Measurements from ENCODE around the gene C2CD4A.
A peak's percentile ranks its signal among the peaks of the same experiment; 100 is the strongest.

C2CD4A gene

GRCh38 chr15:62079594-62079993 is 12.8 kb downstream of the C2CD4A start:
- H3K27me3 ChIP-seq (replicated peaks; ENCODE audit: insufficient read depth, low read length) = no peaks in the 10 kb centered on the region
- no peak for DNase-seq
- H3K27ac ChIP-seq (ENCODE audit: low read length) = no peak overlapping the region
- no peak overlapping the region for H3K4me3 ChIP-seq (ENCODE audit: low read length)
- no peaks in the 10 kb centered on the region for H4K20me1 ChIP-seq (ENCODE audit: insufficient read depth, low read length)
- H3K9me3 ChIP-seq (replicated peaks; ENCODE audit: insufficient read depth, low read length) = no peaks in the 10 kb centered on the region
- H3K4me2 ChIP-seq (ENCODE audit: low read depth, low read length) = no peak overlapping the region
- TF ChIP-seq CTCF (IDR thresholded peaks at IDR 0.05; ENCODE audit: low read length) (no peak), EZH2 (optimal IDR thresholded peaks at IDR 0.05; ENCODE audit: low read depth, low read length) (no peak), EZH2phosphoT487 (IDR thresholded peaks at IDR 0.05; ENCODE audit: low read length) (no peak)
- H3F3A ChIP-seq (ENCODE audit: insufficient read depth, low read length) = peaks cover 3% of the 10 kb centered on the region; the same call in 1 of the 2 replicates
- no peaks in the 10 kb centered on the region for H3K79me2 ChIP-seq (ENCODE audit: low read length)
- H2AFZ ChIP-seq (ENCODE audit: low read length) = no peak overlapping the region
- H3K9ac ChIP-seq (ENCODE audit: low read length) = no peak overlapping the region
- peaks cover 5% of the 10 kb centered on the region for H3K4me1 ChIP-seq (ENCODE audit: low read length)
- H3K9me2 ChIP-seq (replicated peaks; ENCODE audit: insufficient read depth, low read length) = no peaks in the 10 kb centered on the region
- H3K36me3 ChIP-seq (replicated peaks; ENCODE audit: insufficient read depth, low read length) = no peaks in the 10 kb centered on the region

- H3K9ac ChIP-seq (ENCODE audit: low read length) = no peak overlapping the region
- no peaks in the 10 kb centered on the region for H3K36me3 ChIP-seq (replicated peaks; ENCODE audit: insufficient read depth, low read length)
- H3K9me2 ChIP-seq (replicated peaks; ENCODE audit: insufficient read depth, low read length) = no peaks in the 10 kb centered on the region
- H3K4me3 ChIP-seq (ENCODE audit: low read length) = no peak overlapping the region
- no peaks in the 10 kb centered on the region for H3K9me3 ChIP-seq (replicated peaks; ENCODE audit: insufficient read depth, low read length)
- DNase-seq = no peak
- H2AFZ ChIP-seq (ENCODE audit: low read length) = 0 out of 2 replicates have a peak overlapping the region, but pooled peaks have one; percentile 41
- no peaks in the 10 kb centered on the region for H3K27me3 ChIP-seq (replicated peaks; ENCODE audit: insufficient read depth, low read length)
- peak overlapping the region; percentile 58; the same call in 1 of the 2 replicates for H3K27ac ChIP-seq (ENCODE audit: low read length)
- H3K4me1 ChIP-seq (ENCODE audit: low read length) = peaks cover 5% of the 10 kb centered on the region
- H3F3A ChIP-seq (ENCODE audit: insufficient read depth, low read length) = peaks cover 3% of the 10 kb centered on the region; the same call in 1 of the 2 replicates
- no peaks in the 10 kb centered on the region for H3K79me2 ChIP-seq (ENCODE audit: low read length)
- no peaks in the 10 kb centered on the region for H4K20me1 ChIP-seq (ENCODE audit: insufficient read depth, low read length)
- no peak for TF ChIP-seq CTCF (IDR thresholded peaks at IDR 0.05; ENCODE audit: low read length)
- no peak for TF ChIP-seq EZH2phosphoT487 (IDR thresholded peaks at IDR 0.05; ENCODE audit: low read length)
- TF ChIP-seq EZH2 (optimal IDR thresholded peaks at IDR 0.05; ENCODE audit: low read depth, low read length) = no peak
- H3K4me2 ChIP-seq (ENCODE audit: low read depth, low read length) = peak overlapping the region; percentile 47; the same call in 1 of the 2 replicates
These were observed 16.7 kb downstream of the C2CD4A start for GRCh38 chr15:62083194-62084154.

- no peak for DNase-seq
- H2AFZ ChIP-seq (ENCODE audit: low read length) = no peak overlapping the region
These were observed 19.0 kb downstream of the C2CD4A start for GRCh38 chr15:62085740-62086139.

More at GRCh38 chr15:62085740-62086139, 19.0 kb downstream of the C2CD4A start:
- no peak for TF ChIP-seq EZH2 (optimal IDR thresholded peaks at IDR 0.05; ENCODE audit: low read depth, low read length)
- no peak for TF ChIP-seq CTCF (IDR thresholded peaks at IDR 0.05; ENCODE audit: low read length)
- no peak for TF ChIP-seq EZH2phosphoT487 (IDR thresholded peaks at IDR 0.05; ENCODE audit: low read length)
- no peaks in the 10 kb centered on the region for H3K36me3 ChIP-seq (replicated peaks; ENCODE audit: insufficient read depth, low read length)
- H3K27me3 ChIP-seq (replicated peaks; ENCODE audit: insufficient read depth, low read length) = no peaks in the 10 kb centered on the region
- H4K20me1 ChIP-seq (ENCODE audit: insufficient read depth, low read length) = no peaks in the 10 kb centered on the region
- no peak overlapping the region for H3K4me3 ChIP-seq (ENCODE audit: low read length)
- H3K9ac ChIP-seq (ENCODE audit: low read length) = no peak overlapping the region
- no peak overlapping the region for H3K4me2 ChIP-seq (ENCODE audit: low read depth, low read length)
- H3K9me3 ChIP-seq (replicated peaks; ENCODE audit: insufficient read depth, low read length) = no peaks in the 10 kb centered on the region
- no peaks in the 10 kb centered on the region for H3K79me2 ChIP-seq (ENCODE audit: low read length)
- H3K4me1 ChIP-seq (ENCODE audit: low read length) = peaks cover 5% of the 10 kb centered on the region
- H3F3A ChIP-seq (ENCODE audit: insufficient read depth, low read length) = peaks cover 3% of the 10 kb centered on the region; the same call in 1 of the 2 replicates
- no peak overlapping the region for H3K27ac ChIP-seq (ENCODE audit: low read length)
- no peaks in the 10 kb centered on the region for H3K9me2 ChIP-seq (replicated peaks; ENCODE audit: insufficient read depth, low read length)

Measured in MM.1S (cell line).